Measurements from ENCODE around the gene BRF1.

The BRF1 gene

GRCh38 chr14:105201156-105201924 is 99.5 kb downstream of the BRF1 start:
- no peak overlapping the region for H3K27ac Mint-ChIP-seq
- peak overlapping the region; percentile 4 for H3K4me3 Mint-ChIP-seq
- no peak for ATAC-seq

DNA sequence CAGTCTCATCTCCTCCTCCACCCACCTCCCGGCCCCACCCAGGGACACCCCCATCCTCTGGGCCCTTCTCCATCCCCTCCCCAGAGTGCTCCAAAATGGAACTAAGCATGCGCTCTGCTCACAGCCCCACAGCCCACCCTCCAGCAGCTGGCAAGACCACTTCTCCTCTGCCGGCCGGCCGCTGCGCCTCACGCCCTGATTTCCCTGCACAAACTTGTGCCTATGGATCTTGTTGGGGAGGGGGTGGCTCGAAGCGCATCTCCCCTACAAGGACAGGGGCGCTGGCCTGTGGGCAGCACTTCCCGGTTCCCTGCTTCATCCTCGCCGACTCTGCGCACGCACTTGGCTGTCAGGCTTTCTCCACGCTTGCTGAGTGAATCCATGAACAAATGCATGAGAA is 100.2 kb downstream of the BRF1 start:
- Mint-ChIP-seq H3K4me1 (peaks cover 31% of the 10 kb centered on the region), H3K9me3 (no peaks in the 10 kb centered on the region), H3K36me3 (peaks cover 17% of the 10 kb centered on the region), H3K27ac (no peak overlapping the region), H3K4me3 (no peak overlapping the region)
- DNase-seq (ENCODE audit: low spot score in 2 of 2): no peak
- ATAC-seq: no peak

More at GRCh38 chr14:105201156-105201924, 99.5 kb downstream of the BRF1 start:
- H3K36me3 Mint-ChIP-seq: peaks cover 17% of the 10 kb centered on the region
- H3K9me3 Mint-ChIP-seq: no peaks in the 10 kb centered on the region
- DNase-seq (ENCODE audit: low spot score in 2 of 2): peak in 1 of 2 donors; percentile 52
- peaks cover 28% of the 10 kb centered on the region for H3K4me1 Mint-ChIP-seq

DNA sequence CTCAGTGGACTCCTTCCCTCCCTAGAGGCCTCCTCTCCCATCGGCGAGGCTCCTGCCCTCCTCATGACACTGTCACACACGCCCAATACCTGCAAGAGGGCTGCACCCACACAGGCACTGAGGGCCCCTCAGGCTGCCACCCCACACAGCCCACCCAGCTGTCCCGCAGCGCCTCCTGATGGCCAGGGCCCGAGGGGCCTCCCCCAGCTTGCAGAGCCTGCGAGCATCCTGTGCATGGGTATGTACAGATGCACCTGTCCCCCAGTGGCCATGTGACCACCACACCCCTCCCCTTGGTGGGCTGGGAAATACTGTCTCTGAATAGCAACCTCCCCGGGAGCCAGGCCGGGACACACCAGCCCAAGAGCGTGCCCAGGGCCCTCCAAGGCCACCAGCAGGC is 100.7 kb downstream of the BRF1 start:
- peaks cover 17% of the 10 kb centered on the region for H3K36me3 Mint-ChIP-seq
- H3K27ac Mint-ChIP-seq: no peak overlapping the region
- DNase-seq (ENCODE audit: low spot score in 2 of 2): peak in 1 of 2 donors; percentile 53
- no peak overlapping the region for H3K4me3 Mint-ChIP-seq
- no peaks in the 10 kb centered on the region for H3K9me3 Mint-ChIP-seq
- ATAC-seq: no peak
- H3K4me1 Mint-ChIP-seq: peaks cover 34% of the 10 kb centered on the region

DNA sequence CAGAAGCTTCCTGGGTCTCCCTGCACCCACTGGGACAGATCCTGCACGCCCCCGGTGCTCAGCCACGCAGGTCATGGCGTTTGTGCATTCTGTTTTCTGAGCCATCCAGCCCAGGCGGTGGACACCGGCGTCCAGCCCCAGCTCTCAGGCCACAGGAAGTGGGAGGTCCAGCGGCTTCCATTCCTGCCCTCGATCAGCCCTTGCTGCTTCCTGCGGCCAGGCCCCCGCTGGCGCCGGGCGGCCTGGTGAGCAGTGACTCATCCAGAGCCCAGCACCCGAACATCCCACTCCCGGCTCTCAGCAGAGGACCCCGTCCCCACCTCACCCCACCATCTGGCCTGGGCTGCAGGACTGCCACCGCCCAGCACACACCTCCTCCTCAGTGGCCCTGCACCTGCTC is 101.7 kb downstream of the BRF1 start:
- no peaks in the 10 kb centered on the region for H3K9me3 Mint-ChIP-seq
- H3K27ac Mint-ChIP-seq: peak overlapping the region; percentile 36
- no peak for ATAC-seq
- H3K4me3 Mint-ChIP-seq: no peak overlapping the region
- peaks cover 33% of the 10 kb centered on the region for H3K4me1 Mint-ChIP-seq
- DNase-seq (ENCODE audit: low spot score in 2 of 2): no peak
- H3K36me3 Mint-ChIP-seq: peaks cover 15% of the 10 kb centered on the region

DNA sequence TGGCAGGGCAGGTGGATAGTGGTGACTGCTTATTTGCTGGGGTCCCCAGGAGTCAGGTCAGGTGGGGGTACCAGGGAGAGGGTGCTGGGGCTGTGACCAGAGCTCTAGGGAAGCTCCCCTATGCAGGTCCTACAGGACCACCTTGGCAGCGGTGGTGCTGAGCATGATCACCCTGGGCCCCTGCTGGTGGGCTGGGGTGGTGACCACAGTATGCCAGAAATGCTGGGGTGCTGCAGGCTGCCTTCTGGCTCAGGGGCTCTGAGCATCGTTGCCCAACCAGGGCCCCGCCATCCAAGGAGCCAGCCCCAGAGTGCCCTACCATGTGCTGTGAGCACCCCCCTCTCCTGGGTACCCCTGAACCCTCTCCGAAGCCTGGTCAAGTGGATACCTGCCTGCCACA is 102.2 kb downstream of the BRF1 start:
- Mint-ChIP-seq H3K4me3 (no peak overlapping the region), H3K27ac (peak overlapping the region; percentile 36), H3K36me3 (peaks cover 11% of the 10 kb centered on the region), H3K9me3 (no peaks in the 10 kb centered on the region), H3K4me1 (peaks cover 37% of the 10 kb centered on the region)
- DNase-seq (ENCODE audit: low spot score in 2 of 2): no peak
- no peak for ATAC-seq

DNA sequence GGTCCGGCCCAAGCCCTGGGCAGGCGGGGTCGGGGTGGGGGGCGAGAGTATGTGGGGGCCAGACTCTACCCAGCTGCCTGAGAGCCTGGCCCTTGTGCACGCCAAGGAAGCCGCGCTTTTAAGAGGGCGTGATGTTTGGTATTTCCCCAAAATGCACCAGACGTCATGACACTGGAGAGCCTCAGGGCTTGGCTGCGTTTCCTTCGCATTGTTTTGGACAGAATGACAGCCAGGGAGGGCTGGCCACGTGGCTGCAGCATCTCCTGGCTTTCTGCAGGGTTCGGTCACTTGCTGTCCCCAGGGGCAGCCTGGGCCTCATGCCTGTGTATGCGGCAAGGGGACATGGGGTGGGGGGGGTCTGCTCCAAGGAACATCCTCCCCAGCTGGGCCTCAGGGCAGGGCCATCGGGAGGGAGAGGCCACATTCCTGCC is 103.6 kb downstream of the BRF1 start:
- Mint-ChIP-seq H3K4me3 (no peak overlapping the region), H3K4me1 (peaks cover 38% of the 10 kb centered on the region), H3K27ac (no peak overlapping the region), H3K9me3 (no peaks in the 10 kb centered on the region), H3K36me3 (peaks cover 11% of the 10 kb centered on the region)
- DNase-seq (ENCODE audit: low spot score in 2 of 2) (no peak), ATAC-seq (no peak)

- no peak overlapping the region for H3K27ac Mint-ChIP-seq
- DNase-seq (ENCODE audit: low spot score in 2 of 2): no peak
These were observed 104.4 kb downstream of the BRF1 start for GRCh38 chr14:105196265-105196960.

GRCh38 chr14:105195522-105196264 is 105.1 kb downstream of the BRF1 start:
- Mint-ChIP-seq H3K4me1 (peaks cover 33% of the 10 kb centered on the region), H3K9me3 (no peaks in the 10 kb centered on the region), H3K36me3 (peaks cover 11% of the 10 kb centered on the region), H3K4me3 (peak overlapping the region; percentile 20), H3K27ac (peak overlapping the region; percentile 52)
- DNase-seq (ENCODE audit: low spot score in 2 of 2) (no peak), ATAC-seq (no peak)

More at GRCh38 chr14:105196265-105196960, 104.4 kb downstream of the BRF1 start:
- Mint-ChIP-seq H3K4me3 (peak overlapping the region; percentile 20), H3K36me3 (peaks cover 11% of the 10 kb centered on the region), H3K9me3 (no peaks in the 10 kb centered on the region), H3K4me1 (peaks cover 33% of the 10 kb centered on the region)
- ATAC-seq: no peak

DNA sequence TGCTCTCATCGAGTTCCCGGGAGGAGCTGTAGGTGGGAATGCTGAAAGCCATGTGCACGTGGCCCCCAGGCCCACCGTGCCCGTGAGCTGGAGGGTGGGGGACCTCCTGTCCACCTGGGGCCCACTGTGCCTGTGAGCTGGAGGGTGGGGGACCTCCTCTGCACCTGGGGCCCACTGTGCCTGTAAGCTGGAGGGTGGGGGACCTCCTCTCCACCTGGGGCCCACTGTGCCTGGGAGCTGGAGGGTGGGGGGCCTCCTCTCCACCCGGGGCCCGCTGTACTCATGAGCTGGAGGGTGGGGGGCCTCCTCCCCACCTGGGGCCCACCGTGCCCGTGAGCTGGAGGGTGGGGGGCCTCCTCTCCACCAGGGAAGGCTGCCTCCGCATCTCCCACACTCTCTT is 105.8 kb downstream of the BRF1 start:
- H3K4me3 Mint-ChIP-seq: no peak overlapping the region
- no peak overlapping the region for H3K27ac Mint-ChIP-seq
- peaks cover 11% of the 10 kb centered on the region for H3K36me3 Mint-ChIP-seq
- ATAC-seq (no peak), DNase-seq (ENCODE audit: low spot score in 2 of 2) (no peak)
- H3K4me1 Mint-ChIP-seq: peaks cover 33% of the 10 kb centered on the region
- H3K9me3 Mint-ChIP-seq: no peaks in the 10 kb centered on the region

- DNase-seq (ENCODE audit: low spot score in 2 of 2) (peak in 1 of 2 donors; percentile 49), ATAC-seq (peak; percentile 29)
- H3K9me3 Mint-ChIP-seq: no peaks in the 10 kb centered on the region
- H3K4me3 Mint-ChIP-seq: peak overlapping the region; percentile 29
- no peak overlapping the region for H3K27ac Mint-ChIP-seq
- peaks cover 4% of the 10 kb centered on the region for H3K36me3 Mint-ChIP-seq
- peaks cover 26% of the 10 kb centered on the region for H3K4me1 Mint-ChIP-seq
These were observed 106.7 kb downstream of the BRF1 start for GRCh38 chr14:105193916-105194782.

DNA sequence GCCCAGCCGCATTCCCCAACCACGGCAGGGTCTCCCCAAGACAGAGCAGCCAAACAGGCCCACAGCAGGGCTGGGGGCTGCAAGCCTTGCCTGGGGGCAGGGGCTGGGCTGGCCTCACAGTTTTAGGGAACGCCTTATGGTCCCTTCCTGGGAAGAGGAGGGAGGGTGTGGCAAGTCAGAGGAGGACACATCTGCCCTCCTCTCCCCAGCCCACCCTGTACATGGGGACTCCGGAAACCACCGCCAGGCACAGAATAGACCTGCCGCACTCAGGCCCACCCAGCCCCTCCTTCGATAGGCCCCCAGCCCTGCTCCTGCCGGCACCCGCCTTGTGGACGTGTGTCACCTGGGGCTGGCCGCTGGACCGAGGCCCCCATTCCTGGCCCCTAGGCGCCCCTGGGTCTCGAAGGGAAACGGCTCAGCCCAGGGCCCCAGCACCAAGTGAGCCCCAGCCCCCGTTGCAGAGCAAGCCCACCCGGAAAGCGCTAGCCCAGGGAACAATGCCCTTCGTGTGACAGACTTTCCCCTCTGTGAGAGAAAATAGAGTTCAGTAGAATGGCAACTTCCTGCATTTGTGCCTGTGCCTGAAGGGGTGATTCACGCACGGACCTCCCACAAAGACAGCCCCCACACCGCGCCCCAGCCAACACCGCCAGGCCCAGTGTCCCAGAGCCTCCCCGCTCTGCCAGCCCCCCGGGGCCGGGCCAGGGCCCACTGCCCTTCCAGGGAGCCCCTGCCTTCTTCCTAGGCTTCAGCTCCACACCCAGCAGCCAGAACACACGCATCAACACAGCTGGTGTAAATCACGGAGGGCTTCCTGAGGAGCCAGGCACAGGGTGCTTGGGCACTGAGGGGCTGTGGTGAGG is 107.7 kb downstream of the BRF1 start:
- no peak for DNase-seq (ENCODE audit: low spot score in 2 of 2)
- Mint-ChIP-seq H3K4me1 (peaks cover 20% of the 10 kb centered on the region), H3K4me3 (peak overlapping the region; percentile 29), H3K27ac (no peak overlapping the region), H3K9me3 (no peaks in the 10 kb centered on the region), H3K36me3 (no peaks in the 10 kb centered on the region)
- ATAC-seq: peak; percentile 69

DNA sequence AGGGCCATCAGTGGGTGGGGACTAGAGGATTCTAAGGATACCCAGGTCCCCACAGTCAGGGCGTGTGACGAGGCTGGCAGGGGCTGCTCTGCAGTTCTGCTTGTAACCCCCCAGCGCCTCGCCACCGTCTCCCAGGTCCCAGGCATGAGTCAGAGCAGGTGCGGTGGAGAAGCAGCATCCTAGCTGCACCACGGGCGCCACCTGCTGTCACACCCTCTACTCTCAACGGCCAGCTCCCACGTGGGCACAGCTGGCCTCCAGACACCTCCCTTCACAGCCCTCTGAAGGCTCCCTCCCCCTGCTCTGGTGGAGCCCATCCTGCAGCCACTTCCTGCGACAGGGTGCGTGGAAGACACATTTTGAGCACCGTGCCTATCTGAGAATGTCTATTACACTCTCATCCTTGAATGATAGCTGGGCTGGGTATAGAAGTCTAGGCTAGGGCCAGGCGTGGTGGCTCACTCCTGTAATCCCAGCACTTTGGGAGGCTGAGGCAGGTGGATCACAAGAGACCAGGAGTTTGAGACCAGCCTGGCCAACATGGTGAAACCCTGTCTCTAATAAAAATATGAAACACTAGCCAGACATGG is 112.8 kb downstream of the BRF1 start:
- peak; percentile 53 for ATAC-seq
- H3K27ac Mint-ChIP-seq: no peak overlapping the region
- H3K4me1 Mint-ChIP-seq: no peaks in the 10 kb centered on the region
- peaks cover 6% of the 10 kb centered on the region for H3K36me3 Mint-ChIP-seq
- H3K4me3 Mint-ChIP-seq: no peak overlapping the region
- DNase-seq (ENCODE audit: low spot score in 2 of 2): no peak
- no peaks in the 10 kb centered on the region for H3K9me3 Mint-ChIP-seq

GRCh38 chr14:105187116-105187515 is 113.7 kb downstream of the BRF1 start:
- no peaks in the 10 kb centered on the region for H3K4me1 Mint-ChIP-seq
- ATAC-seq (no peak), DNase-seq (ENCODE audit: low spot score in 2 of 2) (no peak)
- H3K27ac Mint-ChIP-seq: no peak overlapping the region
- no peaks in the 10 kb centered on the region for H3K9me3 Mint-ChIP-seq
- H3K4me3 Mint-ChIP-seq: no peak overlapping the region
- H3K36me3 Mint-ChIP-seq: peaks cover 6% of the 10 kb centered on the region

GRCh38 chr14:105185973-105186372 is 114.8 kb downstream of the BRF1 start:
- Mint-ChIP-seq H3K4me1 (no peaks in the 10 kb centered on the region), H3K9me3 (no peaks in the 10 kb centered on the region), H3K4me3 (no peak overlapping the region), H3K36me3 (peaks cover 6% of the 10 kb centered on the region), H3K27ac (no peak overlapping the region)
- DNase-seq (ENCODE audit: low spot score in 2 of 2) (no peak), ATAC-seq (no peak)

All from stimulated activated effector memory CD8-positive, alpha-beta T cell treated with anti-CD3 and anti-CD28 coated beads, Interleukin-12 subunit alpha, Interleukin-12 subunit beta, amount 100 ng/mL, for 72 hours (primary cell).